H1 (cell line): Measurements from ENCODE around the gene OR10A7. TPM values are rescaled to one million over a fixed set of nuclear protein-coding genes. Genes with fewer than 3 reads are reported as not detected.

Experiments used
- CTCF ChIA-PET: fragments of 300-600 bp; sonication (Branson Sonifier 250); formaldehyde crosslinking; loops from one replicate; lab custom pipeline; 2021; ENCODE audit not compliant: partially characterized antibody; lab: Charles Lee
- POLR2A ChIA-PET: fragments of 300-600 bp; sonication (Branson Sonifier 250); formaldehyde crosslinking; loops from one replicate; lab custom pipeline; 2021; ENCODE audit warnings: inconsistent platforms; ENCODE audit not compliant: partially characterized antibody; lab: Charles Lee
- DNase-seq, 2 experiments: peaks; one replicate each; pipeline versions ENCODE4 v3.0.0 to v3.0.0-alpha.2; 2010 to 2022; ENCODE audit warnings: low spot score in 2 of 2, low read depth in 1 of 2, mixed read lengths in 1 of 2
- FAIRE-seq: peaks from 2 replicates; lab custom pipeline; 2011; peaks lifted over from hg19 to GRCh38; lab: Jason Lieb, UNC
- H2AFZ ChIP-seq: 2 replicates; pipeline ENCODE4 v1.8.1; 2012; ENCODE audit warnings: low read length, inconsistent platforms
- H2AK5ac ChIP-seq: 2 replicates; pipeline ENCODE4 v1.6.1; 2013; ENCODE audit warnings: low read depth, low read length
- H2BK120ac ChIP-seq: replicated peaks from 2 replicates; pipeline ENCODE3; 2013; ENCODE audit warnings: low read depth, low read length, inconsistent platforms
- H2BK12ac ChIP-seq: 2 replicates; pipeline ENCODE4 v1.6.1; 2013; ENCODE audit warnings: low read depth, low read length
- H2BK15ac ChIP-seq: 2 replicates; pipeline ENCODE4 v1.6.1; 2013; ENCODE audit warnings: low read length
- H2BK20ac ChIP-seq: 2 replicates; pipeline ENCODE4 v1.6.1; 2013; ENCODE audit warnings: low read length
- H2BK5ac ChIP-seq: 2 replicates; pipeline ENCODE4 v1.6.1; 2013; ENCODE audit warnings: low read depth, low read length
- H3K14ac ChIP-seq: 2 replicates; pipeline ENCODE4 v1.6.1; 2013; ENCODE audit warnings: inconsistent platforms; ENCODE audit not compliant: insufficient read length
- H3K18ac ChIP-seq: 2 replicates; pipeline ENCODE4 v1.6.1; 2013; ENCODE audit warnings: low read length; ENCODE audit errors: extremely low read depth
- H3K23ac ChIP-seq: 2 replicates; pipeline ENCODE4 v1.6.1; 2013; ENCODE audit warnings: inconsistent platforms; ENCODE audit not compliant: insufficient read length
- H3K23me2 ChIP-seq: 2 replicates; pipeline ENCODE4 v1.6.1; 2013; ENCODE audit warnings: low read depth, low read length
- H3K27ac ChIP-seq: 2 replicates; pipeline ENCODE4 v1.6.1; 2011; ENCODE audit warnings: low read depth, low read length, inconsistent platforms
- H3K27me3 ChIP-seq, 4 experiments: replicated peaks in 1 of 4; 1 replicate in 1 of 4; 2 replicates in 3 of 4; pipeline versions ENCODE4 v1.6.1 to v1.8.1; 2011 to 2013; ENCODE audit warnings: low read length in 3 of 4, mild to moderate bottlenecking in 3 of 4, inconsistent platforms in 2 of 4, mixed read lengths in 2 of 4, moderate library complexity in 1 of 4; ENCODE audit not compliant: control insufficient read depth in 3 of 4, insufficient read depth in 3 of 4; ENCODE audit errors: extremely low read depth in 1 of 4
- H3K36me3 ChIP-seq, 4 experiments: 2 replicates each; pipeline versions ENCODE4 v1.6.1 to v1.8.1; 2011 to 2013; ENCODE audit warnings: mild to moderate bottlenecking in 4 of 4, low read length in 3 of 4, moderate library complexity in 2 of 4, control low read depth in 1 of 4, inconsistent platforms in 1 of 4; ENCODE audit not compliant: insufficient read depth in 4 of 4, control insufficient read depth in 2 of 4
- H3K4ac ChIP-seq: replicated peaks from 2 replicates; pipeline ENCODE3; 2013; ENCODE audit warnings: low read length, low read depth, mixed read lengths, inconsistent platforms; ENCODE audit not compliant: insufficient read length
- H3K4me1 ChIP-seq, 4 experiments: replicated peaks in 1 of 4; 1 replicate in 1 of 4; 2 replicates in 3 of 4; pipeline versions ENCODE4 v1.6.1 to v1.8.1; 2011 to 2013; ENCODE audit warnings: low read length in 3 of 4, inconsistent platforms in 2 of 4, mixed read lengths in 1 of 4; ENCODE audit not compliant: insufficient read depth in 4 of 4, control insufficient read depth in 3 of 4
- H3K4me2 ChIP-seq, 2 experiments: 2 replicates each; pipeline versions ENCODE4 v1.6.1 to v1.8.1; 2011 to 2013; ENCODE audit warnings: low read depth in 2 of 2, low read length in 2 of 2, control low read depth in 1 of 2, inconsistent platforms in 1 of 2, mild to moderate bottlenecking in 1 of 2; ENCODE audit not compliant: insufficient read depth in 1 of 2
- H3K4me3 ChIP-seq, 4 experiments: fragments of 200-600, 300-600 bp in 1 of 4; sonication (generic), shearing (Covaris generic), sonication (Bioruptor Twin) in 1 of 4; 2 replicates each; pipeline versions ENCODE4 v1.5.1 to v1.8.1; 2011 to 2016; ENCODE audit warnings: low read length in 4 of 4, low read depth in 3 of 4, control low read depth in 2 of 4, inconsistent platforms in 2 of 4, mild to moderate bottlenecking in 2 of 4, mixed read lengths in 1 of 4, moderate library complexity in 1 of 4; ENCODE audit not compliant: insufficient read depth in 2 of 4; ENCODE audit errors: extremely low read depth in 1 of 4
- H3K56ac ChIP-seq: replicated peaks from 2 replicates; pipeline ENCODE3; 2013; ENCODE audit warnings: low read depth, mild to moderate bottlenecking, mixed read lengths, low read length, inconsistent platforms; ENCODE audit not compliant: insufficient read length
- H3K79me1 ChIP-seq: 2 replicates; pipeline ENCODE4 v1.6.1; 2013; ENCODE audit warnings: low read depth, low read length, control low read depth
- H3K79me2 ChIP-seq, 2 experiments: 2 replicates each; pipeline versions ENCODE4 v1.6.1 to v1.8.1; 2012 to 2013; ENCODE audit warnings: low read length in 2 of 2, mild to moderate bottlenecking in 2 of 2, inconsistent platforms in 1 of 2; ENCODE audit not compliant: insufficient read depth in 2 of 2, control insufficient read depth in 1 of 2
- H3K9ac ChIP-seq, 4 experiments: replicated peaks in 1 of 4; 1 replicate in 1 of 4; 2 replicates in 3 of 4; pipeline versions ENCODE4 v1.6.1 to v1.8.1; 2011 to 2013; ENCODE audit warnings: low read depth in 3 of 4, low read length in 3 of 4, control low read depth in 2 of 4, mild to moderate bottlenecking in 2 of 4, moderate library complexity in 2 of 4, inconsistent platforms in 1 of 4; ENCODE audit errors: extremely low read depth in 1 of 4
- H3K9me3 ChIP-seq, 2 experiments: 2 replicates each; pipeline versions ENCODE4 v1.6.1 to v1.8.1; 2012 to 2013; ENCODE audit warnings: mild to moderate bottlenecking in 2 of 2, moderate library complexity in 2 of 2, control low read depth in 1 of 2, inconsistent platforms in 1 of 2, low read depth in 1 of 2, low read length in 1 of 2, mixed read lengths in 1 of 2; ENCODE audit not compliant: insufficient read depth in 2 of 2
- H4K20me1 ChIP-seq, 2 experiments: replicated peaks in 1 of 2; 2 replicates each; pipeline versions ENCODE3 to v1.8.1; 2011 to 2013; ENCODE audit warnings: inconsistent platforms in 2 of 2, low read length in 2 of 2, mild to moderate bottlenecking in 1 of 2; ENCODE audit not compliant: insufficient read depth in 2 of 2, control insufficient read depth in 1 of 2
- H4K5ac ChIP-seq: 2 replicates; pipeline ENCODE4 v1.6.1; 2013; ENCODE audit warnings: low read length, low read depth, mixed read lengths, inconsistent platforms; ENCODE audit not compliant: insufficient read length
- H4K8ac ChIP-seq: 2 replicates; pipeline ENCODE4 v1.8.0; 2013; ENCODE audit warnings: mild to moderate bottlenecking, moderate library complexity, low read length, inconsistent platforms; ENCODE audit not compliant: insufficient read depth; ENCODE audit errors: extremely low read depth
- H4K91ac ChIP-seq: replicated peaks from 2 replicates; pipeline ENCODE3; 2013; ENCODE audit warnings: low read length, mixed read lengths, inconsistent platforms; ENCODE audit not compliant: insufficient read length
- NANOG ChIP-seq: IDR thresholded peaks from 2 replicates; pipeline ENCODE4 v1.6.1; 2011; ENCODE audit warnings: low read length, low read depth, mild to moderate bottlenecking, inconsistent platforms; ENCODE audit not compliant: insufficient read depth, poor library complexity, severe bottlenecking
- POLR2AphosphoS5 ChIP-seq: IDR thresholded peaks from 2 replicates; pipeline ENCODE4 v1.6.1; 2011; ENCODE audit warnings: low read depth, low read length
- SP2 ChIP-seq: IDR thresholded peaks from 2 replicates; pipeline ENCODE4 v1.6.1; 2012; ENCODE audit warnings: mild to moderate bottlenecking, low read length, inconsistent platforms
- ZNF274 ChIP-seq: IDR thresholded peaks from 2 replicates; pipeline ENCODE4 v1.7.0; 2012; ENCODE audit warnings: low read length, borderline replicate concordance; ENCODE audit errors: extremely low read depth
- WGBS, 2 experiments: shearing (Covaris generic) in 1 of 2; methylation state at CpG; one replicate each; pipeline versions ENCODE4 v1.1.6 to v1.1.7; 2013 to 2015; ENCODE audit warnings: low lambda C conversion rate in 2 of 2, mixed read lengths in 2 of 2, inconsistent platforms in 1 of 2, low coverage in 1 of 2, missing lambda C conversion rate in 1 of 2; ENCODE audit not compliant: insufficient replicate concordance in 2 of 2, insufficient coverage in 1 of 2, insufficient read length in 1 of 2; ENCODE audit errors: extremely low coverage in 1 of 2, missing lambda C conversion rate in 1 of 2; 5-methylcytosine and 5-hydroxymethylcytosine counted together
- long read RNA-seq, 2 experiments: library from RNA in 1 of 2; library from capped mRNA in 1 of 2; stranded (forward); transcript quantifications; one replicate each; pipeline ENCODE4 v2.0.0, GENCODE V29; 2021; ENCODE audit warnings: inconsistent platforms in 1 of 2
- polyA minus RNA-seq, 3 experiments: library from RNA; depleted of rRNA, polyadenylated mRNA; stranded (reverse); fragments of >200 nt; gene quantifications; 1 replicate in 2 of 3; 2 replicates in 1 of 3; pipeline ENCODE4 v1.2.3, GENCODE V29; 2011
- polyA plus RNA-seq, 7 experiments: library from polyadenylated mRNA; depleted of rRNA in 3 of 7; stranded (reverse) in 5 of 7; unstranded in 2 of 7; fragments of >200 nt in 5 of 7; fragments of 200-250 nt in 2 of 7; gene quantifications; 1 replicate in 5 of 7; 2 replicates in 1 of 7; 4 replicates in 1 of 7; pipeline versions ENCODE4 v1.2.1 to v1.2.3, GENCODE V29; 2011 to 2013; ENCODE audit warnings: missing spikeins in 2 of 7, mixed read lengths in 2 of 7
- total RNA-seq: library from RNA; stranded (reverse); fragmentation: NEBNext Ultra II Directional; extraction: Animal tissue kit (Norgen Biotek cat#: 25700); gene quantifications from 2 replicates; pipeline ENCODE4 v1.2.1, GENCODE V29; 2021
- TF ChIP-seq, protein P1 (sequence below): IDR thresholded peaks from 2 replicates; pipeline ENCODE4 v1.6.1; 2012; ENCODE audit warnings: inconsistent platforms

OR10A7 gene
- total RNA-seq (not detected in 2 replicates), polyA plus RNA-seq (2011; rRNA removed) (not detected in 2 replicates), polyA minus RNA-seq (2011; rRNA and poly(A)+ RNA removed) (not detected in 2 replicates)
- not detected for polyA plus RNA-seq (2011; cell fraction: cytosol; rRNA removed)
- polyA plus RNA-seq (2011; cell fraction: nucleus; rRNA removed): not detected
- not detected in 4 replicates for polyA plus RNA-seq (2012, experiment 1 of 2)
- polyA plus RNA-seq (2012, experiment 2 of 2): not detected
- not detected for polyA plus RNA-seq (2013, experiment 1 of 2)
- not detected for polyA plus RNA-seq (2013, experiment 2 of 2)
- polyA minus RNA-seq (2011; cell fraction: cytosol; rRNA and poly(A)+ RNA removed): not detected
- not detected for polyA minus RNA-seq (2011; cell fraction: nucleus; rRNA and poly(A)+ RNA removed)
- long read RNA-seq, experiment 1: 0 reads
- long read RNA-seq, experiment 2: 0 reads

DNA sequence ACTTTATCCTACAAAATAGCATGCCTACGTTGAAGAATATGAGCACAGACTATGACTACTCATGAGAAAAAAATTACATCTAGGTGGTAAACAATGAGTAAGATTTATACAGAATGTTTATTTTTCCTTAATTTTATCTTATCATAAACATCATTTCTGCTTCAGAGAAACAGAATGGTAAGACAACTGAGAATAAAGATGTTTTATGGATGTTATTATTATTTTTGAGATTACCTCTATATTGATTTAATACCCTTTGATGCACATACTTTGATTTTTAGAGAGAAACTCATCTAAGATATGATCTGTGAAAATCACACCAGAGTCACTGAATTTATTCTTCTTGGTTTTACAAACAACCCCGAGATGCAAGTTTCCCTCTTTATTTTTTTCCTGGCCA is at the start of gene OR10A7:
TSS of gene OR10A7 (plus strand) at position 301 of the 400 bp plus-strand sequence. CDS start at position 301, 0 bp downstream.
- Histone ChIP-seq H3K27ac (no peak within 1 kb of the TSS), H3K27me3 (no peaks in the 10 kb centered on the region), H2AFZ (no peak within 1 kb of the TSS), H3K79me1 (no peaks in the 10 kb centered on the region), H3K14ac (no peak within 1 kb of the TSS), H4K91ac (no peak within 1 kb of the TSS), H3K18ac (no peak within 1 kb of the TSS), H2BK5ac (no peak within 1 kb of the TSS), H3K36me3 (no peaks in the 10 kb centered on the region), H2BK15ac (no peak within 1 kb of the TSS), H3K56ac (no peak within 1 kb of the TSS), H3K23me2 (no peaks in the 10 kb centered on the region), H3K4me2 (no peak within 1 kb of the TSS), H3K9ac (no peak within 1 kb of the TSS), H4K20me1 (no peaks in the 10 kb centered on the region), H3K79me2 (no peaks in the 10 kb centered on the region), H2AK5ac (no peak within 1 kb of the TSS), H3K4me3 (no peak within 1 kb of the TSS), H3K4me1 (no peaks in the 10 kb centered on the region), H2BK120ac (no peak within 1 kb of the TSS), H3K23ac (no peak within 1 kb of the TSS), H3K4ac (no peak within 1 kb of the TSS), H2BK12ac (no peak within 1 kb of the TSS), H2BK20ac (no peak within 1 kb of the TSS), H4K8ac (no peak within 1 kb of the TSS), H4K5ac (no peak within 1 kb of the TSS), H3K9me3 (no peaks in the 10 kb centered on the region)
- POLR2A ChIA-PET: no interaction called here
- no peak for FAIRE-seq
- CTCF ChIA-PET: interaction anchor here (0.6 kb wide), 1 partner anchor 1064 kb away, joined by 3 read pairs; no protein-coding TSS in a partner anchor
- no peak for TF ChIP-seq NANOG
- no peak for TF ChIP-seq SP2
- TF ChIP-seq, protein P1, sequence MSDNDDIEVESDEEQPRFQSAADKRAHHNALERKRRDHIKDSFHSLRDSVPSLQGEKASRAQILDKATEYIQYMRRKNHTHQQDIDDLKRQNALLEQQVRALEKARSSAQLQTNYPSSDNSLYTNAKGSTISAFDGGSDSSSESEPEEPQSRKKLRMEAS: no peak
- TF ChIP-seq POLR2AphosphoS5: no peak
- TF ChIP-seq ZNF274: no peak
- 81% methylated on average over 2 of the region's 2 CpGs; no CpG with 5 or more reads in 1 of the 2 experiments for WGBS, 2 experiments
- DNase-seq: no peak
